GM18505 (cell line): ENCODE data around the gene FILIP1L.

Source experiments
- ATAC-seq: cut with Tn5 transposase; IDR thresholded peaks from one replicate; pipeline ENCODE4 v1.9.1; 2021; ENCODE audit not compliant: unreplicated experiment
- POLR2A ChIP-seq: IDR thresholded peaks from 4 replicates; pipeline ENCODE4 v1.6.1; 2011; ENCODE audit warnings: borderline replicate concordance; ENCODE audit not compliant: insufficient read depth, insufficient read length; ENCODE audit errors: extremely low read depth

FILIP1L gene

DNA sequence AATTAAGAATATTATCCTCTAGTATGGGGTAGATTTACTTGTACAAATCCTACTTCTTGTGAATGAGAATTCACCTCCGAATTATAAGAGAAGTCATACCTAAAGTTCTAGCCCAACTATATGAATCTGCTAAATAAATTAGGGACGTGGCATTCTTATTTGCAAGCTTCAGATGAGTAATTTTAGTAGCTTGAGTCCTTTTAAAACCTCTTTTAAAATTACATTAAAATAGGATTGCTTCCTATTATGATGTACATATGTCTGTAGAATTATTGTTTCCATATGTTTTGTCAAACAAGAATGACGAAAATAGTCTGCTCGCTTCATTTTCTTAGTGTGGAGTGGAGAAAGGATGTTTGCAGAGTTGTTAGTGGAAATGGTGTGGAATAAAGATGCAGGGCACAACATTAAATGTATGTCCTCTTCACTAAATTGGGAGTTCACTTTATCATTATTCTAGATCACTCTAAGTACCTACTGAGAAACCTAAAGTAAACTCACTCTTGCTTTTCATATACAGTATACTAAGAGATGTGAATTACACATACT is 237.2 kb downstream of the FILIP1L start:
- ATAC-seq, result no peak
- TF ChIP-seq POLR2A, result no peak

DNA sequence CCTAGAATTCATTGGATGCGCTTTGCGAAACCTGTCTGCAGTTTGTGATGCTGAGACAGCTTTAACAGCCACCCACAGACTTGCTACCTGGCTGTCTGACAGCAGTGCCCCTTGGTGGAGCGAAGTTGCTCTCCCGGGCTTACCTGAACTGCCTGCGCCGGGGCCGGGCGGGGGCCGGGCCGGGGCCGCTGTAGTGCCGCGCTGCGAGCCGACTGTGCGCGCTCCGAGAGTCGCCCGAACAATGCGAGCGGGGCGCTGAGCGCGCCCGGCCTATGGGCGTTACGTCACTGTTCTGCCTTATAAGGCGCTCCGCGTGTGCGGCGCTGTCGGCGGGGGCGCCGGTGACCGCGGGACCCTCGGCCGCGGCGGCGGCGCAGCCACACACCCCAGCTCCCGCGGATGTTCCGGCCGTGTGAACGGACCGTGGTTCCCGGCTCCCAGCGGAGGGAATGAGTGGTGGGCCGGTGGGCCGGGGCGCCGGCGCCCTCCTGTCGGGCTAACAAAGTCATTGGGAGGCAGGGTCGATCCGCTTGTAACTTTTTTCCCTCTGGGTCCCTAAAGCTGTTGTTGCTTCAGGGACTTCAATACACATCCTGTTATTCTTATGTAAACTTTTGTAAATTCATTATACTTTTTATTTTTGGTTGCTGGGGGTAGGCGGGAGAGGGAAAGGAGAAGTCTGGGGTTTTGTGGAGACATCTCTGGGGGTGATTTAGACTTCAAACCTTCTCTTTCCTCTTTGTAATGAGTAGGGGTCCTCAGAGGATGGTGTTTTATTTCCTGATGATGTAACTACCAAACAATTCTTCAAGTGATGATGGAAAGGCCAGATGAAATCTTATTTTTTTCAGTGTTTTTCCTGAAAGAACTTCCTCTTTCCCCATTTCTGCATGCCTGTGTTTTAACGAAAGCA is 238.1 kb downstream of the FILIP1L start:
- ATAC-seq, result peak; percentile 82
- peak; percentile 57 for TF ChIP-seq POLR2A

DNA sequence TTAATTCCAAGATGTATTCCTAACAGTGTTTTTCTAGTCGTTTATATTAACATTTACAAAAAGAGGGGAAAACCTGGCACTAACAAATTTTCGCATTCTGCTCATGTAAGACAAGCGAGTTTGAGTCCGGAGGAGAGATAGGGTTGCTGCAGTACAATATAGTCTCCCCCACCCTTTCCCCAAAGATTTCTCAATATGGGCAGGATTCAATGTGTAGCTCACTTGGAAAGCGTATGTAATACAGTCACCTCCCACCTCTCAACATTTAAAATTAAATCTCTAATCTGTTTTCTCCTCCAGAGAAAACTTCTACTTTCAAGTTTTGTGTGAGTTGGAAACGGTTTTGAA is 238.7 kb downstream of the FILIP1L start:
- ATAC-seq, result no peak
- TF ChIP-seq POLR2A, result no peak

DNA sequence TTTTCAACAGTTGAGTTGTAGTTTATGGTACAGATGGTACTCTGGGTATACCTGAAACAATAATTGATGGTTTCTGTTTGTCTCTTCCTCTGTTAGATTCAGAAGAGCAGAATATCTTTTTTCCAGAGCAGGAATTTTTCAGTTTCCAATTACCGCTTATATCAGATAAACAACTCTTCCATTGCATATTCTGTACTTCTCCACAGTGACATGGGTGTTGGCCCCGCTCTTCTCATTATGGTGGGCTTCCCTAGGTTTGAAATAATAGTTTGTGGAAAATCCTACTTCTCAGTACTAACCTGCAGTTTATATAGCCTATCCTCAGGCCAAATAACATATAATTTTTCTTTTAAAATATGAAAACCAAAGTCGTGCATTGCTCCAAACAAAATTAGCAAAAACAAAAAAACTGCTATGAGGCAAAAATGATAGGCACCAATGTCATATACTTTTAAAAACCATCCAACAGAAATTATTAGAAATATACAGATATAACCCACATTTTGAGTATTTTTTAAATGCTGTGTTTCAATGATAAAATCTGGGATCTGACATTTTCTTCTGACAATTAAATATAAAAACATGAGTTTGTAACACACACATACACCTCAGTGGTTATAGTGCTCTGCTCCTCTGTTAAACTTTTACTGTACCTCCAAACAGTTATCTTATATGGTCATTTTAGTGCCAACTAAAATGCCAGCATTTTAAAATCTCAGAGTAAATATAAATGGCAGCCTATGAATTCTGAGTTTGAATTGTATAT is 239.9 kb downstream of the FILIP1L start:
- no peak for TF ChIP-seq POLR2A
- ATAC-seq, result no peak

DNA sequence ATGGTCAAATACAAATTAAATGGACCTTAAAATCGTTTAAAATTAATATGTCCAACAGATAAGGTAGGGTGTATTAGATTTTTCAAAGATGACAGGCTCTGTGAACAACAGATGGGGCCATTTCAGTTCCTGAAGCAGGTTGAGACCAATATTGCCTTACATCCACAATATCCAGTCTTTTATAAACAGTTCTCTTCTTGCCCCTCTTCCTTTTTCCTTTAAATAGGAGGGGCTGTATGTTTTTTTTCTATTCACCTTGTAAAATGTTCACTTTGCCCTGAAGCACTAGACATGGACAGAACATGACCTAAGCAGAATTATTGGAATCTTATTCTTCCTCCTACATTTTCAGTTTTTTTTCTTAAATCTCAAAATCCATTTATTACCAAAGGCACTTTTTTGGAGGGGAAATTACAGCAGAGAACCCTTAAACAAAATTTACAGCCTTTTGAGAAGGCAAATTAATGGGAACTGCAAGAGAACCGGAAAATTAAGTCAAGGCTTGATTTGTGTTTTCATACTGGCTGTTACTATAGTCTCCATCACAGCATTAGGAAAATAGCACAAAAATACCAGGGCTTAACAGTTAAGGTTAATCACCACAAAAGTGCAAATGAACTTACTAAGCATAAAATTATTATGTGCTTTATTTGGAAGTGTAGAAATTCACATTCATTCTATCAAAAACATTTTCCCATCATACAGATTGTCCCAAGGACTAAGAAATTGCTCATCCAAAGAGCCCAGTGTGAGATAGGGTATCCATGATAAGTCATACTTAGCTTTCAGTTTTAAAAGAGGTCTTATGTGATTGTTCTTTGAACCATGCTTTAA is 240.8 kb downstream of the FILIP1L start:
- no peak for ATAC-seq
- no peak for TF ChIP-seq POLR2A

DNA sequence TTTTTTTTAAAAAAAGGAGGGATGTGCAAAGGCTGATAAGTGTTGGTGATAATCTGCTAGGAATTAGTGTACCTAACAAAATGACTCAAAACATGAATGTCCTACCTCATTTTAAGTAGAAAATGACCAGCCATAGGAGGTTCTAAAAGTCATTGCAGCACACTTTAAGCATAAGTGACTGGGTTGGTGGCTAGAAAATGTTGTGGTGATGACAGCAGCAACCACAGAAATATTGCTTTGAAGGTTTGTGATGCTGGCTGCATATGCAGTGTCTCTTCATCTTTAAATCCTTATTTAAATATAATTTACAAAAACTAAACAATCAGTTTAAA is 241.4 kb downstream of the FILIP1L start:
- peak; percentile 47 for ATAC-seq
- TF ChIP-seq POLR2A, result no peak

DNA sequence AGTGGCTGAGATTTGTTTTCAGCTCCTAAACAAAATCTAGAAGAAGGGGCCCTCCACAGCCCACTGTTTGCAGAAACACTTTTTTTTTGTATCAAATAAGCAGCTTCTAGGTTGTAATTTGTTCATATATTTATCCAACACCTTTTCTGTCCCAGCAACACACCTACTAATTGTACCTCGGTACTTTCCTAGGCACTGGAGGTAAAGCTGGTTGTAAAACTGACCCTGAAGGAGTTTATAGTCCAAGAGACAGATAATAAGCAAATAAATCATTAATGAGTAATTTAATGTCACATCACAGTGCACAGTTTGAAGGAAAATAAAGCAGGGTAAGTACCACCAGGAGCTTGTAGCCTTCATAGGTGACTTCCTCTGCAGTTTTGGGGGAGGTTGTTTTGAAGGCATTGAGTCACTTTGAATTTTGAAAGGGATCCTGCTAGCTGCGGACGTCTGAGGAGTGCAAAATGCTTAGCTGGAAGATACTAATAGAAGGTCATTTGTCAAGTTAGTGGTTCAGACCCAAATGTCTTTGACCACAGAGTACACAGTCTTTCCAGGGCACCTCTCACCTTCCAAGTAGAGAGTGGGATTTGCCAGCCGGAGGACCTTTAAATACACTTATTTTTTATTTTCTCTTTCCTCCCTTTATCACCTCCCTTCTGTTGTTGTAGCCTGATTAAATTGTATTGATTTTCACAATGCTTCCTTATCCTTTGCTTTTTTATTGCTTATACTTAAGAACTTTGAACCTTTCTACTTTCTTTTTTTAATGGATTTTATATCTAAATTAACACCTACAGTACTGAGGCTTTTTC is 242.9 kb downstream of the FILIP1L start:
- no peak for ATAC-seq
- no peak for TF ChIP-seq POLR2A

DNA sequence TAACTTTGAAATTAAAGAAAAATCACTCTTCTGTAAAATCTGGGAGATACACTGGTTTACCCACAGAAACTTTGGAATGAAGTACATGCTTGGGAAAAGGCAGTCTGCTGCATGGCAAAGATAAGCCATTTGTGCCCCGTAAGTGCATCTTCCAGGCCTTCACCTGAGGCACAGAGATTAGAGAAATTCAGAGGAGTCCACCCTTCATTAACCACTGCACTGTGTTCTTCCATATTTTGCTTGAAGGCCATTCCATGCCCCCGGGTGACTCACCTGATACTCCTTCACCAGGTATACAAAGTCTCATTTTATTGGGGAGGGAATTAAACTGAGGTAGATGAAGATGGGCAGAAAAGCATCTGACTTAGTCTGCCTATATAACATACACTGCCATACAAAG is 243.6 kb downstream of the FILIP1L start:
- ATAC-seq, result no peak
- no peak for TF ChIP-seq POLR2A

DNA sequence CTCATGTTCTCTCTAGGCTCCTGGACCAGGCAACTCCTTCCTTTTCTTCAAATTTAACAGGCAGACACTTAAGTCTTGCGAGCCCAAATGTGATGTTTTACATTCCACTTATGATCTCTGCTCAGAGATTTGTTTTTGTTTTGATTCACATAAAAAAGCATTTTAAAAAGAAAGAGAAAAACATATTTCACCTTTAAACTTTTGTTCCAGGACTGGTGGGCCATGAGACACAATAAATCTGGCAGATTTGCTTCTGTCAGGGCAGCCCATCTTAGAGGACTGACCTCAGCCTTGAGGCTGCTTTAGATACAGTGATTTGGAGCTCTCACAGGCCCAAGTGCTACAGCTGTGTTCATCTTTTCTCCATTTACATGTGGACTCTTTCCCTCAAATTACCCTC is 244.7 kb downstream of the FILIP1L start:
- ATAC-seq, result no peak
- TF ChIP-seq POLR2A, result no peak

DNA sequence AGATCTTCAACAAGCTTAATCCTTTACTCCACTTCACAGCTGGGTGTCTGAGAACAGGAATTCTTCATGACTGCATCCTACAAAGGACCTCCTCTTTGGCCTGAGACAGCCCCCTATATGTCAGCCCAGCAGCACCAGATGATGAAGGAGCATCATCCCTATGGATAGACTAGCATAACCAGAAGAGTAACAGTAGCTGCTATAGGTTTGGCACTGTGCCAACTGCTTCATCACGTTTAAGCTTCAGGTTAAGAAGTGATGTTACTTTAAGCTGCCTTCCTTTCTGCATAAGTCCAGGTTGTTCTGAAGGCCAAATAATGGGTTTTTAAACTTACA is 246.0 kb downstream of the FILIP1L start:
- no peak for ATAC-seq
- TF ChIP-seq POLR2A, result no peak

DNA sequence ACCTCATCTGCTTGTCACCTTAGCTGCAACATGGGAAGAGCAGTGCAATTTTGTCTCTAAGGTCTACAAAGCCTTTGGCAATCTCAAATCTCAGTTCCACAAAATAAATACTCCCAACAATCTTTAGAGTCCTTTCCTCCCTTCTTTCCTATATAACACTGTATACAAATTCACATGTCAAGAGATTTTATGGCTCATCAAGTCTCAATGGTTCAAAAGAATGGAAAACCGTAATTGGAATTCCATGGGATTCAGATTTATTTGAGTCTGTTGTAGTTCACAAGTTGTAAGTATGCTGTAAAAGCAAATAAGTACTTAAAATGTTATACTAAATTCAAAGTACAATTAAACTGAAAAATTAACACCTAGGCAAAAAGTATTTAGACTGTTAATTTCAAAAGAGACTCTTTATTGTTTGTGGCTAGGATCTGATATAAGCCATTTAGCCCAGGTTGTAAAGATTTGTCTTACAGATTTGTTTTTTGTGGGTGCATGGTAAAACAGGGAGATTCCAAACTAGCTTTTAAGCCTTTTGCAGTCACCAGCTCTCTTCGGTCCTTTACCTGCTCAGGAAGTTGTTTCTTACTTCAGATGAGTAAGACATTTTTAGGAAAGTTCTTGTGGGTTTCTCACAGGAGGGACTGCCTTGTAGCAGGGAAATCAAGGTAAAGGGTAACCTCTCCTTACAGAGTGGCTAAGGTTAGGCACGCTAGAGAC is 246.5 kb downstream of the FILIP1L start:
- no peak for ATAC-seq
- TF ChIP-seq POLR2A, result no peak

DNA sequence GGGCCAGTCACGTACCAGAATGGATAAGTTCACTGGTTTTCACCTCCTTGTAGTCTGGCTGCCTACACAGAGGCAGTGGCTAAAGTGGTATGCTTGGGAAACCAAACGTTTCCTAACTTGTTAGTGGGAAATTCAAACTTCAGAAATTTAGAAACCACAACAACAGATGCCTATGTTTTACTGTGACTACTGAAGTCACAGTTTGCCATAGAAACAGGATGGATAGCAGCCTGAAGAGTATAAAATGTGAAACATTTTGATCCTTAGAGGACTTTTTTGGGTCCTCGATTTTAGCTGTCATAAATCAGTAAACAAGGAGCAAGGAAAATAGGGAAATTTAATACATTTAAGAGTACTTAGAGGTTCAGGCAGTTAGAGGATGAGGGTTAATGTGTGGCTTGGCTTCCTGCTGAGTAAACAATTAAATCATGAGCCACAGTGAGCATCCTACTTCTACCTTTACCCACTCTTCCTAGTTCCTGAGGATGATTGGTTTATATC is 248.0 kb downstream of the FILIP1L start:
- no peak for TF ChIP-seq POLR2A
- ATAC-seq, result no peak
